GM18520 (cell line): ENCODE measurements around the gene LASP1.
"Not testable (repeated sequence)": the region's sequence is repeated elsewhere in the genome, so short reads cannot be mapped to it uniquely, and the experiment has no call there.

ENCODE experiments used
- ATAC-seq: cut with Tn5 transposase; IDR thresholded peaks from one replicate; pipeline ENCODE4 v1.9.1; 2021; ENCODE audit not compliant: unreplicated experiment

LASP1 gene

GRCh38 chr17:38925263-38925995 is 55.6 kb downstream of the LASP1 start, which contains the start of gene LASP1NB:
LASP1NB (plus strand) TSS chr17:38925614.
- ATAC-seq = no peak

GRCh38 chr17:38926293-38927070 is 56.6 kb downstream of the LASP1 start:
- ATAC-seq = no peak

- not testable (repeated sequence) for ATAC-seq
Measured at GRCh38 chr17:38930782-38931181, 60.9 kb downstream of the LASP1 start.

- ATAC-seq = not testable (repeated sequence)
Measured at GRCh38 chr17:38933962-38934361, 64.1 kb downstream of the LASP1 start.

- no peak for ATAC-seq
Measured at GRCh38 chr17:38939987-38940386, 70.1 kb downstream of the LASP1 start.

GRCh38 chr17:38940404-38940803 is 70.5 kb downstream of the LASP1 start:
- ATAC-seq = no peak

- no peak for ATAC-seq
Measured at GRCh38 chr17:38942696-38943334, 73.0 kb downstream of the LASP1 start.

- ATAC-seq = no peak
Measured at GRCh38 chr17:38943607-38944006, 73.7 kb downstream of the LASP1 start.

- ATAC-seq = no peak
Measured at GRCh38 chr17:38947189-38947588, 77.3 kb downstream of the LASP1 start.

GRCh38 chr17:38953800-38954199 is 83.9 kb downstream of the LASP1 start:
- not testable (repeated sequence) for ATAC-seq

- no peak for ATAC-seq
Measured at GRCh38 chr17:38958326-38958725, 88.5 kb downstream of the LASP1 start.

GRCh38 chr17:38958756-38959155 is 88.9 kb downstream of the LASP1 start:
- ATAC-seq = no peak

- ATAC-seq = no peak
Measured at GRCh38 chr17:38959508-38959907, 89.7 kb downstream of the LASP1 start.

- no peak for ATAC-seq
Measured at GRCh38 chr17:38960402-38960801, 90.5 kb downstream of the LASP1 start.

GRCh38 chr17:38961413-38961812 is 91.6 kb downstream of the LASP1 start:
- no peak for ATAC-seq

GRCh38 chr17:38967290-38967738 is 97.5 kb downstream of the LASP1 start, which contains the start of gene FBXO47:
FBXO47 (minus strand) TSS chr17:38967403; CDS start chr17:38963025, 4,378 bp downstream.
- ATAC-seq = no peak

GRCh38 chr17:38969281-38969680 is 99.4 kb downstream of the LASP1 start:
- ATAC-seq = no peak

- ATAC-seq = no peak
Measured at GRCh38 chr17:38970128-38970527, 100.3 kb downstream of the LASP1 start.

- ATAC-seq = no peak
Measured at GRCh38 chr17:38970804-38971203, 100.9 kb downstream of the LASP1 start.
